Neural cell (in vitro differentiated cells): ENCODE measurements around the gene MTMR12. TPM values are rescaled to one million over a fixed set of nuclear protein-coding genes. Genes with fewer than 3 reads are reported as not detected.

Experiments
- H2AFZ ChIP-seq: fragments of 200-600, 300-800 bp; sonication (generic), shearing (Covaris generic); 2 replicates; pipeline ENCODE4 v1.6.0; 2014; ENCODE audit warnings: low read depth, mild to moderate bottlenecking, antibody characterized with exemption, low read length, moderate library complexity
- H3F3A ChIP-seq: fragments of 200-600 bp; shearing (Covaris generic); 2 replicates; pipeline ENCODE4 v1.6.1; 2016; ENCODE audit warnings: mild to moderate bottlenecking, moderate library complexity, mixed read lengths, antibody characterized with exemption, low read length; ENCODE audit not compliant: insufficient read depth, poor library complexity, severe bottlenecking
- H3K27ac ChIP-seq: fragments of 200-600, 300-800 bp; sonication (generic), shearing (Covaris generic); 2 replicates; pipeline ENCODE4 v1.5.1; 2014; ENCODE audit warnings: mild to moderate bottlenecking, low read length, moderate library complexity
- H3K27me3 ChIP-seq: fragments of 300-800, 200-600 bp; sonication (generic), shearing (Covaris generic); 2 replicates; pipeline ENCODE4 v1.6.0; 2014; ENCODE audit warnings: mild to moderate bottlenecking, low read depth, low read length, moderate library complexity; ENCODE audit not compliant: insufficient read depth
- H3K36me3 ChIP-seq: fragments of 300-800, 200-600 bp; sonication (generic), shearing (Covaris generic); 2 replicates; pipeline ENCODE4 v1.5.1; 2014; ENCODE audit warnings: mild to moderate bottlenecking, antibody characterized with exemption, low read length, moderate library complexity; ENCODE audit not compliant: insufficient read depth
- H3K4me2 ChIP-seq: fragments of 300-800, 200-600 bp; sonication (generic), shearing (Covaris generic); 2 replicates; pipeline ENCODE4 v1.6.0; 2014; ENCODE audit warnings: mild to moderate bottlenecking, low read length
- H3K4me3 ChIP-seq: fragments of 300-800, 200-600 bp; sonication (generic), shearing (Covaris generic); 2 replicates; pipeline ENCODE4 v1.5.1; 2014; ENCODE audit warnings: mild to moderate bottlenecking, low read length, moderate library complexity
- H3K79me2 ChIP-seq: fragments of 200-600 bp; shearing (Covaris generic); replicated peaks from 2 replicates; pipeline ENCODE4 v1.6.0; 2014; ENCODE audit warnings: mild to moderate bottlenecking, low read length, moderate library complexity; ENCODE audit not compliant: insufficient read depth
- H3K9ac ChIP-seq: fragments of 300-800, 200-600 bp; sonication (generic), shearing (Covaris generic); 2 replicates; pipeline ENCODE4 v1.6.1; 2016; ENCODE audit warnings: mild to moderate bottlenecking, low read length, mixed read lengths
- H3K9me2 ChIP-seq: fragments of 200-600 bp; shearing (Covaris generic); 2 replicates; pipeline ENCODE4 v1.6.1; 2016; ENCODE audit warnings: mild to moderate bottlenecking, low read length, mixed read lengths; ENCODE audit not compliant: insufficient read depth
- H3K9me3 ChIP-seq: fragments of 200-600, 300-800 bp; sonication (generic), shearing (Covaris generic); 2 replicates; pipeline ENCODE4 v1.6.1; 2016; ENCODE audit warnings: mild to moderate bottlenecking, mixed run types, low read length, moderate library complexity, mixed read lengths
- H4K20me1 ChIP-seq: fragments of 200-600 bp; shearing (Covaris generic); 2 replicates; pipeline ENCODE4 v1.6.1; 2016; ENCODE audit warnings: mild to moderate bottlenecking, mixed run types; ENCODE audit not compliant: insufficient read depth
- EP300 ChIP-seq: fragments of 450-650 bp; conservative IDR thresholded peaks from 2 replicates; pipeline ENCODE4 v1.6.1; 2014; ENCODE audit warnings: antibody characterized with exemption, mild to moderate bottlenecking, moderate library complexity; ENCODE audit not compliant: poor library complexity, severe bottlenecking
- EZH2 ChIP-seq: fragments of 200-600, 300-800 bp; shearing (Covaris generic), sonication (generic); IDR thresholded peaks from 2 replicates; pipeline ENCODE4 v1.6.1; 2014; ENCODE audit warnings: antibody characterized with exemption, low read length, borderline replicate concordance, mild to moderate bottlenecking; ENCODE audit not compliant: insufficient read depth, poor library complexity, severe bottlenecking
- MXI1 ChIP-seq: fragments of 450-650 bp; conservative IDR thresholded peaks from 2 replicates; pipeline ENCODE4 v1.6.1; 2014; ENCODE audit warnings: antibody characterized with exemption, mild to moderate bottlenecking; ENCODE audit not compliant: poor library complexity, severe bottlenecking
- POLR2AphosphoS5 ChIP-seq: IDR thresholded peaks from 2 replicates; pipeline ENCODE4 v1.6.1; 2012
- RAD21 ChIP-seq: fragments of 450-650 bp; conservative IDR thresholded peaks from 2 replicates; pipeline ENCODE4 v1.6.1; 2014; ENCODE audit warnings: antibody characterized with exemption, mild to moderate bottlenecking, moderate library complexity
- SMC3 ChIP-seq: fragments of 450-650 bp; conservative IDR thresholded peaks from 2 replicates; pipeline ENCODE4 v1.6.1; 2014; ENCODE audit warnings: antibody characterized with exemption, mild to moderate bottlenecking, moderate library complexity; ENCODE audit not compliant: poor library complexity
- TAF1 ChIP-seq: IDR thresholded peaks from 2 replicates; pipeline ENCODE4 v1.6.1; 2012; ENCODE audit warnings: low read depth
- polyA plus RNA-seq: library from polyadenylated mRNA; depleted of rRNA; stranded (reverse); fragments of >200 nt; gene quantifications from 2 replicates; pipeline ENCODE4 v1.2.3, GENCODE V29; 2014
- TF ChIP-seq, protein P1 (sequence below): fragments of 450-650 bp; IDR thresholded peaks from 2 replicates; pipeline ENCODE4 v1.5.1; 2014; ENCODE audit warnings: antibody characterized with exemption, mild to moderate bottlenecking, moderate library complexity; ENCODE audit not compliant: poor library complexity, severe bottlenecking
- TF ChIP-seq, protein P2 (sequence below): IDR thresholded peaks from 2 replicates; pipeline ENCODE4 v1.6.1; 2012; ENCODE audit warnings: borderline replicate concordance

Gene MTMR12
- polyA plus RNA-seq, 1 donor from 2014 or later, result 13.5 TPM

DNA sequence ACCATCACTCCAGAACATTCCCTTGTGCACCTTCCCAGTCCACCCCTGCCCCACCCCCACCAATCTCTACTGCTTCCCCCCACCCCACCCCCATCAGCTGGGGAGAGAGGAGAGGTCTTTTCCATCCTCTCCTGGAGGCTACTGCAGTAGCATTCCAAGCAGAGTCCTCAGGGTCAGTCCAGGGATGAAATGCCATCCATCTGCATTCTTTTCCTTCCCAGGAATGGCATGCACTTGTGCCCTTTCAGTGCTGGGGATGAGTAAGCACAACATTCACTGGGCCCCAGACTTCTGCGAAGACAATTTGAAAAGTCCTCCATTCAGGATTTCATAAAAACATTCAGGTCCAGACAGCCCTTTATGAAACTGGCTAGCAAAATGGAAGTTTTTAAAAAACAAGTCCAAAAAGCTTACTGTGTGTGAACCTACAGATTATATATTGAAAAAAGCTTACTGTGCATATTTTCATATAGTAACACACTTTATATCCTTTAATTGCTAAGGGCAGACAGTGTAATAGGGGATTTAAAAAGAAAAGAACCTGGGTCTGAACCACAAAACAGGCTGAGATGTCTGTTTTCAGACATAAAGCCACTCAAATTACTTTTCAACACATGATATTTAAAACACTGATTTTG, 88.6 kb downstream of the MTMR12 start:
- no peaks in the 10 kb centered on the region for H3K79me2 ChIP-seq
- H3K9ac ChIP-seq, result no peak overlapping the region
- H3K9me2 ChIP-seq, result no peaks in the 10 kb centered on the region
- no peak overlapping the region for H3K4me3 ChIP-seq
- H3K27me3 ChIP-seq, result no peaks in the 10 kb centered on the region
- TF ChIP-seq SMC3, result no peak
- TF ChIP-seq EP300, result no peak
- TF ChIP-seq, protein P1, sequence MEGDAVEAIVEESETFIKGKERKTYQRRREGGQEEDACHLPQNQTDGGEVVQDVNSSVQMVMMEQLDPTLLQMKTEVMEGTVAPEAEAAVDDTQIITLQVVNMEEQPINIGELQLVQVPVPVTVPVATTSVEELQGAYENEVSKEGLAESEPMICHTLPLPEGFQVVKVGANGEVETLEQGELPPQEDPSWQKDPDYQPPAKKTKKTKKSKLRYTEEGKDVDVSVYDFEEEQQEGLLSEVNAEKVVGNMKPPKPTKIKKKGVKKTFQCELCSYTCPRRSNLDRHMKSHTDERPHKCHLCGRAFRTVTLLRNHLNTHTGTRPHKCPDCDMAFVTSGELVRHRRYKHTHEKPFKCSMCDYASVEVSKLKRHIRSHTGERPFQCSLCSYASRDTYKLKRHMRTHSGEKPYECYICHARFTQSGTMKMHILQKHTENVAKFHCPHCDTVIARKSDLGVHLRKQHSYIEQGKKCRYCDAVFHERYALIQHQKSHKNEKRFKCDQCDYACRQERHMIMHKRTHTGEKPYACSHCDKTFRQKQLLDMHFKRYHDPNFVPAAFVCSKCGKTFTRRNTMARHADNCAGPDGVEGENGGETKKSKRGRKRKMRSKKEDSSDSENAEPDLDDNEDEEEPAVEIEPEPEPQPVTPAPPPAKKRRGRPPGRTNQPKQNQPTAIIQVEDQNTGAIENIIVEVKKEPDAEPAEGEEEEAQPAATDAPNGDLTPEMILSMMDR, result no peak
- TF ChIP-seq RAD21, result no peak
- no peak for TF ChIP-seq POLR2AphosphoS5
- TF ChIP-seq, protein P2, sequence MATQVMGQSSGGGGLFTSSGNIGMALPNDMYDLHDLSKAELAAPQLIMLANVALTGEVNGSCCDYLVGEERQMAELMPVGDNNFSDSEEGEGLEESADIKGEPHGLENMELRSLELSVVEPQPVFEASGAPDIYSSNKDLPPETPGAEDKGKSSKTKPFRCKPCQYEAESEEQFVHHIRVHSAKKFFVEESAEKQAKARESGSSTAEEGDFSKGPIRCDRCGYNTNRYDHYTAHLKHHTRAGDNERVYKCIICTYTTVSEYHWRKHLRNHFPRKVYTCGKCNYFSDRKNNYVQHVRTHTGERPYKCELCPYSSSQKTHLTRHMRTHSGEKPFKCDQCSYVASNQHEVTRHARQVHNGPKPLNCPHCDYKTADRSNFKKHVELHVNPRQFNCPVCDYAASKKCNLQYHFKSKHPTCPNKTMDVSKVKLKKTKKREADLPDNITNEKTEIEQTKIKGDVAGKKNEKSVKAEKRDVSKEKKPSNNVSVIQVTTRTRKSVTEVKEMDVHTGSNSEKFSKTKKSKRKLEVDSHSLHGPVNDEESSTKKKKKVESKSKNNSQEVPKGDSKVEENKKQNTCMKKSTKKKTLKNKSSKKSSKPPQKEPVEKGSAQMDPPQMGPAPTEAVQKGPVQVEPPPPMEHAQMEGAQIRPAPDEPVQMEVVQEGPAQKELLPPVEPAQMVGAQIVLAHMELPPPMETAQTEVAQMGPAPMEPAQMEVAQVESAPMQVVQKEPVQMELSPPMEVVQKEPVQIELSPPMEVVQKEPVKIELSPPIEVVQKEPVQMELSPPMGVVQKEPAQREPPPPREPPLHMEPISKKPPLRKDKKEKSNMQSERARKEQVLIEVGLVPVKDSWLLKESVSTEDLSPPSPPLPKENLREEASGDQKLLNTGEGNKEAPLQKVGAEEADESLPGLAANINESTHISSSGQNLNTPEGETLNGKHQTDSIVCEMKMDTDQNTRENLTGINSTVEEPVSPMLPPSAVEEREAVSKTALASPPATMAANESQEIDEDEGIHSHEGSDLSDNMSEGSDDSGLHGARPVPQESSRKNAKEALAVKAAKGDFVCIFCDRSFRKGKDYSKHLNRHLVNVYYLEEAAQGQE, result no peak
- TF ChIP-seq TAF1, result no peak
- no peak for TF ChIP-seq EZH2
- no peak for TF ChIP-seq MXI1
- no peaks in the 10 kb centered on the region for H3K9me3 ChIP-seq
- H3K27ac ChIP-seq, result no peak overlapping the region
- no peaks in the 10 kb centered on the region for H3F3A ChIP-seq
- no peak overlapping the region for H2AFZ ChIP-seq
- H3K36me3 ChIP-seq, result peaks cover 4% of the 10 kb centered on the region
- H3K4me2 ChIP-seq, result no peak overlapping the region
- H4K20me1 ChIP-seq, result no peaks in the 10 kb centered on the region

DNA sequence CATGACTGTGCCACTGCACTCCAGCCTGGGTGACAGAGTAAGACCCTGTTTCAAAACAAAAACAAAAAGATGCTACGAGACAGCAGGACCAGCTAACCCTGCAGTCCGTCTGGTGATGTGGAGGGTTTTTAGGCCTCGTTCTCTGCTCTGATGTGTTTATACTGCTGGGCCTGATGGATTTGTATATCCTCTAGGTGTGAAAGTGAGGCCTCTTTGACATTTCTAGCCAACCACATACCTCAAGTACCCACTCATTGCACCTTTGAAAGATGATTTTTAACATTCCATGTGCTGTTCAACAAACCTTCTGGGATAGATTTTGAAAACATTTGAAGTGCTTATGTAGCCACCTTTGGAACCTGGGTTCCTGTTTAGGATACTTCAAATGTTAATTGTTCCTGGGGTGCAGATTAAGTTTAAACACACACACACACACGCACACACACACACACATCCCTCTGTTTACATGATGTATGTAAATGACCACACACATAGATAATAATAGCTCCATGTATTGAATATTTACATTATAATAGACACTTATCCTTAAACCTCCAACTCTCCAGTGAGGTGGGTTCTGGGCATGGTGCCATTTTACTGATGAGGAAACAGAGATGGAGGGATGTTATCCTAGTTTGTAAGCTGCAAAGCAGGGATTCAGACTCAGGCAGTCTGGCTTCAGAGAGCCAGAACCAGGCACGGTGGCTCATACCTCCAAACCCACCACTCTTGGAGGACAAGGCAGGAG, 89.8 kb downstream of the MTMR12 start:
- H3K27ac ChIP-seq, result no peak overlapping the region
- H2AFZ ChIP-seq, result no peak overlapping the region
- no peaks in the 10 kb centered on the region for H3K9me2 ChIP-seq
- H3K27me3 ChIP-seq, result no peaks in the 10 kb centered on the region
- no peaks in the 10 kb centered on the region for H3F3A ChIP-seq
- H3K36me3 ChIP-seq, result peaks cover 4% of the 10 kb centered on the region
- no peaks in the 10 kb centered on the region for H4K20me1 ChIP-seq
- no peak for TF ChIP-seq TAF1
- TF ChIP-seq EZH2, result no peak
- no peak for TF ChIP-seq SMC3
- no peak for TF ChIP-seq MXI1
- no peak for TF ChIP-seq EP300
- TF ChIP-seq POLR2AphosphoS5, result no peak
- TF ChIP-seq, protein P2, result no peak
- TF ChIP-seq RAD21, result no peak
- TF ChIP-seq, protein P1, result no peak
- no peak overlapping the region for H3K4me3 ChIP-seq
- H3K9me3 ChIP-seq, result no peaks in the 10 kb centered on the region
- no peak overlapping the region for H3K4me2 ChIP-seq
- H3K9ac ChIP-seq, result no peak overlapping the region
- no peaks in the 10 kb centered on the region for H3K79me2 ChIP-seq
